Chondrocyte (in vitro differentiated cells): Measurements from ENCODE around the gene GPD2. TPM values are rescaled to one million over a fixed set of nuclear protein-coding genes. Genes with fewer than 3 reads are reported as not detected.

ENCODE experiments used
- DNase-seq: peaks from one replicate; pipeline ENCODE4 v3.0.0; 2021; ENCODE audit warnings: mixed read lengths, low spot score
- H3K27ac Mint-ChIP-seq: one replicate; pipeline ENCODE4 v1.8.0; 2021; ENCODE audit warnings: mild to moderate bottlenecking, moderate library complexity, mixed read lengths; ENCODE audit not compliant: unreplicated experiment
- H3K27me3 Mint-ChIP-seq: 2 replicates; pipeline ENCODE4 v1.8.0; 2021; ENCODE audit warnings: low read depth, mixed read lengths
- H3K36me3 Mint-ChIP-seq: 2 replicates; pipeline ENCODE4 v1.8.0; 2021; ENCODE audit warnings: low read depth, mixed read lengths
- H3K4me1 Mint-ChIP-seq: 2 replicates; pipeline ENCODE4 v1.8.0; 2021; ENCODE audit warnings: low read depth, mild to moderate bottlenecking, mixed read lengths
- H3K4me3 Mint-ChIP-seq: one replicate; pipeline ENCODE4 v1.8.0; 2021; ENCODE audit warnings: mild to moderate bottlenecking, moderate library complexity, mixed read lengths; ENCODE audit not compliant: unreplicated experiment
- H3K9me3 Mint-ChIP-seq: 2 replicates; pipeline ENCODE4 v1.8.0; 2021; ENCODE audit warnings: low read depth, mixed read lengths
- CTCF ChIP-seq: fragments of 200-600 bp; sonication (generic); IDR thresholded peaks from 2 replicates; pipeline ENCODE4 v1.5.0; 2021; ENCODE audit warnings: antibody characterized with exemption, mild to moderate bottlenecking, moderate library complexity
- total RNA-seq: library from RNA; stranded (reverse); gene quantifications from 3 replicates; pipeline ENCODE4 v1.2.1, GENCODE V29; 2021

The GPD2 gene
- total RNA-seq, 1 donor from 2014 or later = 29.1 TPM

- H3K36me3 Mint-ChIP-seq = peaks cover 3% of the 10 kb centered on the region
- H3K27ac Mint-ChIP-seq = peak overlapping the region; percentile 74
- no peak for DNase-seq
- H3K4me1 Mint-ChIP-seq = peaks cover 40% of the 10 kb centered on the region
- H3K9me3 Mint-ChIP-seq = no peaks in the 10 kb centered on the region
- H3K4me3 Mint-ChIP-seq = no peak overlapping the region
- no peak for TF ChIP-seq CTCF
- no peaks in the 10 kb centered on the region for H3K27me3 Mint-ChIP-seq
Observed at GRCh38 chr2:156476850-156477206, 40.6 kb downstream of the GPD2 start.

GRCh38 chr2:156480376-156480775 lies 44.2 kb downstream of the GPD2 start:
- no peak for TF ChIP-seq CTCF
- Mint-ChIP-seq H3K27ac (no peak overlapping the region), H3K9me3 (no peaks in the 10 kb centered on the region), H3K27me3 (no peaks in the 10 kb centered on the region), H3K4me3 (no peak overlapping the region), H3K4me1 (peaks cover 54% of the 10 kb centered on the region), H3K36me3 (peaks cover 3% of the 10 kb centered on the region)
- DNase-seq = no peak

- peak overlapping the region; percentile 37 for H3K27ac Mint-ChIP-seq
- H3K27me3 Mint-ChIP-seq = no peaks in the 10 kb centered on the region
- TF ChIP-seq CTCF = no peak
- peaks cover 3% of the 10 kb centered on the region for H3K36me3 Mint-ChIP-seq
- no peaks in the 10 kb centered on the region for H3K9me3 Mint-ChIP-seq
- no peak for DNase-seq
- H3K4me1 Mint-ChIP-seq = peaks cover 52% of the 10 kb centered on the region
- H3K4me3 Mint-ChIP-seq = no peak overlapping the region
Observed at GRCh38 chr2:156481312-156481711, 45.1 kb downstream of the GPD2 start.

- DNase-seq = no peak
- Mint-ChIP-seq H3K36me3 (peaks cover 3% of the 10 kb centered on the region), H3K9me3 (no peaks in the 10 kb centered on the region), H3K4me1 (peaks cover 39% of the 10 kb centered on the region), H3K4me3 (no peak overlapping the region), H3K27me3 (no peaks in the 10 kb centered on the region), H3K27ac (peak overlapping the region; percentile 32)
- TF ChIP-seq CTCF = no peak
Observed at GRCh38 chr2:156483741-156484173, 47.6 kb downstream of the GPD2 start.

GRCh38 chr2:156486147-156486546 lies 50.0 kb downstream of the GPD2 start:
- Mint-ChIP-seq H3K27ac (no peak overlapping the region), H3K9me3 (no peaks in the 10 kb centered on the region), H3K36me3 (no peaks in the 10 kb centered on the region), H3K27me3 (no peaks in the 10 kb centered on the region), H3K4me3 (no peak overlapping the region), H3K4me1 (peaks cover 34% of the 10 kb centered on the region)
- TF ChIP-seq CTCF = no peak
- no peak for DNase-seq
